Measurements from ENCODE around the gene UBE2E2.

DNA sequence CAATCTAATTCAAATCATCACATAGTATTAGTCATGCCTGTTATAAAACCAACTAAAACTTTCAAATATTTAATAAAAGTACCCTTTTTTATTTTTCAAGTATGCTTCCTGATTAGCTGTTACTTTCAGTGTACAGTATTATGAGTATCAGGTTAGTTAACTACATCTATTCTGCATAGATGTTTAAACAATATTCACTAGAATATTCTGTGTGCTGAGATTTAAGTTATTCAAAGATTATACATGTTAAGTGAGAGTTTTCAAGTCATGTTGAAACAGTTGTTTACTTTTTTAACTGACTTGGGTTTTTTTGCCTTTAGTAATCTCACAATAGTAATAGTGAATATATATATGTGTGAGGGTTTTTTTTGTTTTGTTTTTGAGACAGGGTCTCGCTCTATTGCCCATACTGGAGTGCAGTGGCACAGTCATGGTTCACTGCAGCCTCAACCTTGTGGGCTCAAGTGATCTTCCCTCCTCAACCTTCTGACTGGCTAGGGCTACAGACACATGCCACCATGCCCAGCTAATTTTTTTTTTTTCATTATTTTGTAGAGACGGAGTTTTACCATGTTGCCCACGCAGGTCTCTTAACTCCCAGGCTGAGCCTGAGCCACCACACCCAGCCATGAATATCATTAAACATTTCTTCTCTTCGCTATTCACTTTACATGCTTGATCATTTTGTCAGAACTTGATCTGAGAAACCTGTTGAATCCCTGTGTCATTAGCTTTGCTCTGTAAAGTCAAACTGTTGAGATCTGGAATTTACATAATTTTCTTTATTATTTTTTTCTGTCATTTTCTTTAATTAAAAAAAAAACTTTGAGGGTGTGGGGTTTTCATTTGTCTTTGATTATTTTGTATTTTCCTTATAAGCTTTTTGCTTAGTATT, 316.4 kb downstream of the UBE2E2 start:
- TF ChIP-seq POLR2AphosphoS5 (IDR thresholded peaks at IDR 0.05; ENCODE audit: low read depth, low read length) (no peak), SIN3A (IDR thresholded peaks at IDR 0.05; ENCODE audit: borderline replicate concordance, insufficient read depth, low read length) (no peak), TAF1 (IDR thresholded peaks at IDR 0.05; ENCODE audit: borderline replicate concordance, insufficient read depth, low read length) (no peak)
